ENCODE results near the gene FNBP1.

Gene FNBP1

GRCh38 chr9:130042885-130043653 is at the start of gene FNBP1:
FNBP1 (minus strand) TSS chr9:130043189; CDS start chr9:130042975, 214 bp downstream.
- DNase-seq: peak; percentile 87

GRCh38 chr9:130090915-130091314 is 47.9 kb upstream of the FNBP1 start:
- DNase-seq: no peak

GRCh38 chr9:130089141-130089540 is 46.2 kb upstream of the FNBP1 start:
- no peak for DNase-seq

GRCh38 chr9:130088051-130088450 is 45.1 kb upstream of the FNBP1 start:
- no peak for DNase-seq

- no peak for DNase-seq
Observed at GRCh38 chr9:130084337-130084736, 41.3 kb upstream of the FNBP1 start.

- no peak for DNase-seq
Observed at GRCh38 chr9:130078547-130078946, 35.6 kb upstream of the FNBP1 start.

GRCh38 chr9:130073373-130073772 is 30.4 kb upstream of the FNBP1 start:
- no peak for DNase-seq

- DNase-seq: no peak
Observed at GRCh38 chr9:130072515-130073235, 29.7 kb upstream of the FNBP1 start.

GRCh38 chr9:130069048-130069447 is 26.1 kb upstream of the FNBP1 start:
- no peak for DNase-seq

- DNase-seq: no peak
Observed at GRCh38 chr9:130064621-130065020, 21.6 kb upstream of the FNBP1 start.

- no peak for DNase-seq
Observed at GRCh38 chr9:130062750-130063149, 19.8 kb upstream of the FNBP1 start.

- DNase-seq: no peak
Observed at GRCh38 chr9:130060296-130060695, 17.3 kb upstream of the FNBP1 start.

- DNase-seq: no peak
Observed at GRCh38 chr9:130058887-130059286, 15.9 kb upstream of the FNBP1 start.

GRCh38 chr9:130058154-130058553 is 15.2 kb upstream of the FNBP1 start:
- DNase-seq: no peak

GRCh38 chr9:130054820-130055219 is 11.8 kb upstream of the FNBP1 start:
- no peak for DNase-seq

- no peak for DNase-seq
Observed at GRCh38 chr9:130054325-130054786, 11.4 kb upstream of the FNBP1 start.

- DNase-seq: peak; percentile 84
Observed at GRCh38 chr9:130053504-130054324, 10.7 kb upstream of the FNBP1 start, which contains the start of gene GPR107. GPR107 (plus strand) TSS chr9:130053906; CDS start chr9:130053933, 27 bp downstream.

GRCh38 chr9:130053109-130053503 is 10.1 kb upstream of the FNBP1 start:
- DNase-seq: no peak

- DNase-seq: no peak
Observed at GRCh38 chr9:130051855-130052254, 8.9 kb upstream of the FNBP1 start.

GRCh38 chr9:130050462-130050861 is 7.5 kb upstream of the FNBP1 start:
- DNase-seq: no peak

GRCh38 chr9:130049431-130050210 is 6.6 kb upstream of the FNBP1 start:
- DNase-seq: no peak

GRCh38 chr9:130045725-130046450 is 2.9 kb upstream of the FNBP1 start:
- DNase-seq: no peak
